B cell (primary cell): ENCODE results near the gene CAMTA1. TPM values are rescaled to one million over a fixed set of nuclear protein-coding genes. Genes with fewer than 3 reads are reported as not detected.

ENCODE experiments used
- ATAC-seq: fragments of 200-7000 bp; cut with Tn5 transposase; one replicate; pipeline ENCODE4 v1.10.0; 2021; ENCODE audit warnings: low read depth, mild to moderate bottlenecking, moderate number of reproducible peaks, moderate library complexity
- CTCF ChIA-PET: fragments of 350-600 bp; sonication (Branson Sonifier 250); formaldehyde crosslinking; loops from one replicate; lab custom pipeline; 2021; ENCODE audit warnings: antibody characterized with exemption, inconsistent platforms; lab: Charles Lee
- POLR2A ChIA-PET: fragments of 350-600 bp; sonication (Branson Sonifier 250); formaldehyde crosslinking; loops from one replicate; lab custom pipeline; 2021; ENCODE audit warnings: antibody characterized with exemption; lab: Charles Lee
- DNase-seq: peaks from one replicate; pipeline ENCODE4 v3.0.0; 2013
- H2AFZ ChIP-seq: 2 replicates; pipeline ENCODE4 v1.6.1; 2012; ENCODE audit warnings: mild to moderate bottlenecking, low read depth, low read length; ENCODE audit not compliant: insufficient read depth, poor library complexity, severe bottlenecking
- H3K27ac ChIP-seq, 2 donors: 1 replicate in 1 of 2; 2 replicates in 1 of 2; pipeline ENCODE4 v1.5.1; 2012 to 2013; ENCODE audit warnings: low read length in 2 of 2, mild to moderate bottlenecking in 2 of 2, moderate library complexity in 1 of 2
- H3K27me3 ChIP-seq, 4 experiments: fragments of 200-600 bp in 1 of 4; sonication (generic) in 1 of 4; replicated peaks in 1 of 4; 1 replicate in 2 of 4; 2 replicates in 2 of 4; pipeline versions ENCODE4 v1.6.1 to v1.7.0; 2013 to 2016; ENCODE audit warnings: low read length in 3 of 4, mild to moderate bottlenecking in 2 of 4, mixed read lengths in 1 of 4, moderate library complexity in 1 of 4; ENCODE audit not compliant: insufficient read depth in 4 of 4, control insufficient read depth in 3 of 4; ENCODE audit errors: control extremely low read depth in 1 of 4
- H3K36me3 ChIP-seq, 2 experiments: replicated peaks in 1 of 2; 1 replicate in 1 of 2; 2 replicates in 1 of 2; pipeline versions ENCODE4 v1.6.1 to v1.7.1; 2013; ENCODE audit warnings: low read length in 1 of 2; ENCODE audit not compliant: insufficient read depth in 2 of 2, control insufficient read depth in 1 of 2; ENCODE audit errors: control extremely low read depth in 1 of 2, extremely low read depth in 1 of 2
- H3K4me1 ChIP-seq, 2 donors: fragments of 200-600 bp in 1 of 2; sonication (generic) in 1 of 2; 1 replicate in 1 of 2; 2 replicates in 1 of 2; pipeline versions ENCODE4 v1.5.1 to v1.6.1; 2013 to 2017; ENCODE audit warnings: low read length in 2 of 2; ENCODE audit not compliant: control insufficient read depth in 2 of 2, insufficient read depth in 2 of 2
- H3K4me2 ChIP-seq: replicated peaks from 2 replicates; pipeline ENCODE3; 2012; ENCODE audit warnings: mild to moderate bottlenecking, low read depth, low read length; ENCODE audit not compliant: poor library complexity, severe bottlenecking
- H3K4me3 ChIP-seq, 5 experiments: fragments of 200-600 bp in 1 of 5; sonication (generic) in 1 of 5; 1 replicate in 3 of 5; 2 replicates in 2 of 5; pipeline versions ENCODE4 v1.5.1 to v1.7.0; 2011 to 2016; ENCODE audit warnings: low read length in 4 of 5, mild to moderate bottlenecking in 4 of 5, low read depth in 2 of 5, control low read depth in 1 of 5, moderate library complexity in 1 of 5; ENCODE audit not compliant: insufficient read depth in 1 of 5; ENCODE audit errors: control extremely low read depth in 1 of 5, extremely low read depth in 1 of 5
- H3K79me2 ChIP-seq: fragments of 200-600 bp; sonication (generic); one replicate; pipeline ENCODE4 v1.6.0; 2016; ENCODE audit warnings: low read length; ENCODE audit not compliant: control insufficient read depth, insufficient read depth
- H3K9ac ChIP-seq: fragments of 200-600 bp; sonication (generic); 2 replicates; pipeline ENCODE4 v1.6.1; 2017; ENCODE audit warnings: mild to moderate bottlenecking, low read length, moderate library complexity
- H3K9me3 ChIP-seq, 3 donors: one replicate each; pipeline versions ENCODE4 v1.6.1 to v1.7.1; 2013; ENCODE audit warnings: low read length in 2 of 3; ENCODE audit not compliant: control insufficient read depth in 2 of 3, insufficient read depth in 1 of 3; ENCODE audit errors: control extremely low read depth in 1 of 3
- H4K20me1 ChIP-seq: 2 replicates; pipeline ENCODE4 v1.6.0; 2012; ENCODE audit warnings: mild to moderate bottlenecking, low read length; ENCODE audit not compliant: insufficient read depth, control insufficient read depth, poor library complexity, severe bottlenecking
- H3K27ac Mint-ChIP-seq: one replicate; pipeline ENCODE4 v1.8.0; 2021; ENCODE audit warnings: mixed read lengths
- H3K27me3 Mint-ChIP-seq: one replicate; pipeline ENCODE4 v1.8.0; 2021; ENCODE audit warnings: mixed read lengths
- H3K4me1 Mint-ChIP-seq: one replicate; pipeline ENCODE4 v1.8.0; 2021; ENCODE audit warnings: mixed read lengths
- H3K4me3 Mint-ChIP-seq: one replicate; pipeline ENCODE4 v1.8.0; 2021; ENCODE audit warnings: mixed read lengths
- H3K9me3 Mint-ChIP-seq: one replicate; pipeline ENCODE4 v1.8.0; 2022; ENCODE audit warnings: mixed read lengths; ENCODE audit not compliant: insufficient read depth
- CTCF ChIP-seq: fragments of 200-600 bp; IDR thresholded peaks from one replicate; pipeline ENCODE4 v1.8.0; 2022; ENCODE audit warnings: antibody characterized with exemption, mild to moderate bottlenecking
- EZH2 ChIP-seq: IDR thresholded peaks from 2 replicates; pipeline ENCODE4 v1.6.1; 2012; ENCODE audit warnings: borderline replicate concordance, low read depth, mild to moderate bottlenecking, moderate library complexity, low read length; ENCODE audit not compliant: insufficient read depth, poor library complexity, severe bottlenecking
- WGBS: methylation state at CpG from one replicate; pipeline ENCODE4 v1.1.5; 2013; ENCODE audit warnings: missing lambda C conversion rate; ENCODE audit not compliant: insufficient coverage; 5-methylcytosine and 5-hydroxymethylcytosine counted together
- intact Hi-C: fragments of 100-400 bp; cut with micrococcal nuclease; formaldehyde crosslinking; loops from one replicate; pipeline ENCODE4 v1.10.0; 2022
- polyA plus RNA-seq: library from polyadenylated mRNA; depleted of rRNA; stranded (reverse); fragments of >200 nt; gene quantifications from 2 replicates; pipeline ENCODE4 v1.2.3, GENCODE V29; 2012
- total RNA-seq, 2 donors: library from RNA; stranded (reverse); fragments of 120-200 nt in 1 of 2; gene quantifications; 1 replicate in 1 of 2; 2 replicates in 1 of 2; pipeline versions ENCODE4 v1.2.3 to v1.2.4, GENCODE V29; 2013 to 2022

Gene CAMTA1
- total and polyA plus RNA-seq, 2 donors (not counting 1 experiment from before 2014, with no cell fraction given), result 42.2 to 45.7 TPM

GRCh38 chr1:7468248-7468647 is 683.0 kb downstream of the CAMTA1 start:
- Mint-ChIP-seq H3K4me1 (no peaks in the 10 kb centered on the region), H3K27me3 (peaks cover 3% of the 10 kb centered on the region), H3K4me3 (no peak overlapping the region), H3K9me3 (no peaks in the 10 kb centered on the region), H3K27ac (no peak overlapping the region)
- no peaks in the 10 kb centered on the region for H3K27me3 ChIP-seq
- H3K36me3 ChIP-seq, result no peaks in the 10 kb centered on the region
- H4K20me1 ChIP-seq, result no peaks in the 10 kb centered on the region
- no peak overlapping the region for H3K9ac ChIP-seq
- H3K4me3 ChIP-seq, result no peak overlapping the region
- intact Hi-C loops, result no loop called here
- no peak for DNase-seq
- no peak for TF ChIP-seq EZH2
- TF ChIP-seq CTCF, result no peak
- 89% methylated on average over 9 of the region's 9 CpGs for WGBS
- H3K9me3 ChIP-seq, result peaks cover 0 to 2% (median 0%) of the 10 kb centered on the region in 3 donors
- H3K27ac ChIP-seq, result no peak overlapping the region
- no peaks in the 10 kb centered on the region for H3K79me2 ChIP-seq
- H3K4me2 ChIP-seq, result no peak overlapping the region
- no peak overlapping the region for H2AFZ ChIP-seq
- ChIA-PET CTCF (no interaction called here), POLR2A (no interaction called here)
- no peaks in the 10 kb centered on the region for H3K4me1 ChIP-seq
- ATAC-seq, result no peak

GRCh38 chr1:7469255-7469938 is 684.1 kb downstream of the CAMTA1 start:
- Histone ChIP-seq H3K4me2 (no peak overlapping the region), H3K27me3 (no peaks in the 10 kb centered on the region), H3K79me2 (no peaks in the 10 kb centered on the region), H4K20me1 (no peaks in the 10 kb centered on the region), H3K4me3 (no peak overlapping the region), H3K9me3 (peaks cover 0 to 2% (median 0%) of the 10 kb centered on the region in 3 donors), H3K36me3 (no peaks in the 10 kb centered on the region), H3K9ac (no peak overlapping the region), H3K27ac (no peak overlapping the region), H3K4me1 (no peaks in the 10 kb centered on the region), H2AFZ (no peak overlapping the region)
- Mint-ChIP-seq H3K4me1 (no peaks in the 10 kb centered on the region), H3K27ac (no peak overlapping the region), H3K27me3 (peaks cover 3% of the 10 kb centered on the region), H3K9me3 (no peaks in the 10 kb centered on the region), H3K4me3 (no peak overlapping the region)
- 82% methylated on average over 13 of the region's 13 CpGs for WGBS
- DNase-seq, result no peak
- ChIA-PET CTCF (no interaction called here), POLR2A (no interaction called here)
- TF ChIP-seq EZH2 (no peak), CTCF (no peak)
- no peak for ATAC-seq
- intact Hi-C loops, result no loop called here
